ENCODE measurements around the gene GAGE12J.
"Not testable (repeated sequence)": the region's sequence is repeated elsewhere in the genome, so short reads cannot be mapped to it uniquely, and the experiment has no call there.

The GAGE12J gene

GRCh38 chrX:49300703-49301102 is 21.1 kb upstream of the GAGE12J start:
- TF ChIP-seq CTCF (IDR thresholded peaks at IDR 0.05; ENCODE audit: low read length) (no peak), EZH2 (IDR thresholded peaks at IDR 0.05; ENCODE audit: borderline replicate concordance, low read length) (no peak)
- Histone ChIP-seq H2AFZ (ENCODE audit: low read length) (no peak overlapping the region), H3K4me2 (ENCODE audit: low read length) (no peak overlapping the region), H3K4me1 (ENCODE audit: insufficient read depth, low read length, severe bottlenecking) (no peaks in the 10 kb centered on the region), H3K4me3 (ENCODE audit: low read depth, low read length, poor library complexity, severe bottlenecking) (no peak overlapping the region), H3K27ac (ENCODE audit: low read depth, low read length, poor library complexity, severe bottlenecking) (no peak overlapping the region), H3K79me2 (ENCODE audit: insufficient read depth, low read length) (no peaks in the 10 kb centered on the region), H3K36me3 (ENCODE audit: insufficient read depth, low read length) (no peaks in the 10 kb centered on the region), H3K27me3 (ENCODE audit: insufficient read depth, low read length) (no peaks in the 10 kb centered on the region), H3F3A (ENCODE audit: insufficient read depth, low read length) (no peaks in the 10 kb centered on the region), H4K20me1 (ENCODE audit: insufficient read depth, low read length) (no peaks in the 10 kb centered on the region), H3K9ac (ENCODE audit: low read length) (no peak overlapping the region), H3K9me2 (ENCODE audit: low read depth, low read length) (no peaks in the 10 kb centered on the region), H3K9me3 (ENCODE audit: low read length) (no peaks in the 10 kb centered on the region)

GRCh38 chrX:49303346-49303745 is 18.5 kb upstream of the GAGE12J start, which contains the start of gene GAGE10:
GAGE10 (plus strand) TSS chrX:49303646; CDS start chrX:49304860, 1,214 bp downstream.
- no peak within 1 kb of the TSS for H3K9ac ChIP-seq (ENCODE audit: low read length)
- no peak within 1 kb of the TSS for H3K27ac ChIP-seq (ENCODE audit: low read depth, low read length, poor library complexity, severe bottlenecking)
- H3F3A ChIP-seq (ENCODE audit: insufficient read depth, low read length): no peaks in the 10 kb centered on the region
- no peaks in the 10 kb centered on the region for H3K79me2 ChIP-seq (ENCODE audit: insufficient read depth, low read length)
- no peaks in the 10 kb centered on the region for H3K9me3 ChIP-seq (ENCODE audit: low read length)
- H3K9me2 ChIP-seq (ENCODE audit: low read depth, low read length): no peaks in the 10 kb centered on the region
- H3K4me2 ChIP-seq (ENCODE audit: low read length): no peak within 1 kb of the TSS
- H3K27me3 ChIP-seq (ENCODE audit: insufficient read depth, low read length): no peaks in the 10 kb centered on the region
- H3K4me1 ChIP-seq (ENCODE audit: insufficient read depth, low read length, severe bottlenecking): no peaks in the 10 kb centered on the region
- no peaks in the 10 kb centered on the region for H4K20me1 ChIP-seq (ENCODE audit: insufficient read depth, low read length)
- H2AFZ ChIP-seq (ENCODE audit: low read length): no peak within 1 kb of the TSS
- no peak for TF ChIP-seq EZH2 (IDR thresholded peaks at IDR 0.05; ENCODE audit: borderline replicate concordance, low read length)
- no peak for TF ChIP-seq CTCF (IDR thresholded peaks at IDR 0.05; ENCODE audit: low read length)
- H3K36me3 ChIP-seq (ENCODE audit: insufficient read depth, low read length): no peaks in the 10 kb centered on the region
- H3K4me3 ChIP-seq (ENCODE audit: low read depth, low read length, poor library complexity, severe bottlenecking): no peak within 1 kb of the TSS

- H3K79me2 ChIP-seq (ENCODE audit: insufficient read depth, low read length); H3K27ac ChIP-seq (ENCODE audit: low read depth, low read length, poor library complexity, severe bottlenecking); H3K36me3 ChIP-seq (ENCODE audit: insufficient read depth, low read length); H3K9me3 ChIP-seq (ENCODE audit: low read length); H3K4me2 ChIP-seq (ENCODE audit: low read length); H4K20me1 ChIP-seq (ENCODE audit: insufficient read depth, low read length); H3K9me2 ChIP-seq (ENCODE audit: low read depth, low read length); H3K27me3 ChIP-seq (ENCODE audit: insufficient read depth, low read length); H3K4me3 ChIP-seq (ENCODE audit: low read depth, low read length, poor library complexity, severe bottlenecking); H3K9ac ChIP-seq (ENCODE audit: low read length); H3F3A ChIP-seq (ENCODE audit: insufficient read depth, low read length); H2AFZ ChIP-seq (ENCODE audit: low read length): not testable (repeated sequence)
- peaks cover 14% of the 10 kb centered on the region for H3K4me1 ChIP-seq (ENCODE audit: insufficient read depth, low read length, severe bottlenecking)
Measured at GRCh38 chrX:49307775-49308174, 14.1 kb upstream of the GAGE12J start.

GRCh38 chrX:49308604-49309269 is 13.1 kb upstream of the GAGE12J start:
- Histone ChIP-seq H3K9me3 (ENCODE audit: low read length) (no peaks in the 10 kb centered on the region), H3K27ac (ENCODE audit: low read depth, low read length, poor library complexity, severe bottlenecking) (no peak overlapping the region), H3K4me1 (ENCODE audit: insufficient read depth, low read length, severe bottlenecking) (peaks cover 14% of the 10 kb centered on the region), H3K79me2 (ENCODE audit: insufficient read depth, low read length) (no peaks in the 10 kb centered on the region), H4K20me1 (ENCODE audit: insufficient read depth, low read length) (no peaks in the 10 kb centered on the region), H3K27me3 (ENCODE audit: insufficient read depth, low read length) (no peaks in the 10 kb centered on the region), H3K36me3 (ENCODE audit: insufficient read depth, low read length) (no peaks in the 10 kb centered on the region), H3K4me2 (ENCODE audit: low read length) (peak overlapping the region; percentile 62), H3K4me3 (ENCODE audit: low read depth, low read length, poor library complexity, severe bottlenecking) (peak overlapping the region; percentile 40), H2AFZ (ENCODE audit: low read length) (0 out of 2 replicates have a peak overlapping the region, but pooled peaks have one; percentile 25), H3K9ac (ENCODE audit: low read length) (no peak overlapping the region; the same call in 1 of the 2 replicates), H3K9me2 (ENCODE audit: low read depth, low read length) (no peaks in the 10 kb centered on the region), H3F3A (ENCODE audit: insufficient read depth, low read length) (no peaks in the 10 kb centered on the region)
- TF ChIP-seq EZH2 (IDR thresholded peaks at IDR 0.05; ENCODE audit: borderline replicate concordance, low read length): no peak
- TF ChIP-seq CTCF (IDR thresholded peaks at IDR 0.05; ENCODE audit: low read length): no peak

Measured in OCI-LY1 (cell line).